Measurements from ENCODE around the gene DYNC2I2.
A peak's percentile ranks its signal among the peaks of the same experiment; 100 is the strongest.

Gene DYNC2I2

GRCh38 chr9:128656416-128657343 lies at the start of gene DYNC2I2:
Gene DYNC2I2 (minus strand): TSS chr9:128656847. CDS start chr9:128656726, 121 bp downstream.
- Mint-ChIP-seq H3K9me3 (no peaks in the 10 kb centered on the region), H3K27me3 (ENCODE audit: low read depth) (no peaks in the 10 kb centered on the region), H3K27ac (peak within 1 kb of the TSS; percentile 100), H3K36me3 (ENCODE audit: low read depth) (no peaks in the 10 kb centered on the region), H3K4me1 (peaks cover 6% of the 10 kb centered on the region), H3K4me3 (peak within 1 kb of the TSS; percentile 89 to 95 (median 92))
- TF ChIP-seq CTCF (IDR thresholded peaks at IDR 0.05; ENCODE audit: unreplicated experiment in 3 of 3), result no peak

- Mint-ChIP-seq H3K4me3 (no peak overlapping the region), H3K9me3 (no peaks in the 10 kb centered on the region), H3K27ac (no peak overlapping the region), H3K27me3 (ENCODE audit: low read depth) (no peaks in the 10 kb centered on the region), H3K4me1 (peaks cover 5% of the 10 kb centered on the region), H3K36me3 (ENCODE audit: low read depth) (peaks cover 4% of the 10 kb centered on the region)
- no peak for TF ChIP-seq CTCF (IDR thresholded peaks at IDR 0.05; ENCODE audit: unreplicated experiment in 3 of 3)
Observed at GRCh38 chr9:128706045-128706444, 49.4 kb upstream of the DYNC2I2 start.

GRCh38 chr9:128705051-128705965 lies 48.7 kb upstream of the DYNC2I2 start:
- H3K9me3 Mint-ChIP-seq, result no peaks in the 10 kb centered on the region
- H3K4me3 Mint-ChIP-seq, result peak overlapping the region in 1 of 3 experiments; percentile 16
- H3K36me3 Mint-ChIP-seq (ENCODE audit: low read depth), result peaks cover 4% of the 10 kb centered on the region
- no peak overlapping the region for H3K27ac Mint-ChIP-seq
- peaks cover 5% of the 10 kb centered on the region for H3K4me1 Mint-ChIP-seq
- TF ChIP-seq CTCF (IDR thresholded peaks at IDR 0.05; ENCODE audit: unreplicated experiment in 3 of 3), result no peak
- no peaks in the 10 kb centered on the region for H3K27me3 Mint-ChIP-seq (ENCODE audit: low read depth)

- H3K36me3 Mint-ChIP-seq (ENCODE audit: low read depth), result no peaks in the 10 kb centered on the region
- TF ChIP-seq CTCF (IDR thresholded peaks at IDR 0.05; ENCODE audit: unreplicated experiment in 3 of 3), result no peak
- H3K9me3 Mint-ChIP-seq, result no peaks in the 10 kb centered on the region
- no peak overlapping the region for H3K27ac Mint-ChIP-seq
- peak overlapping the region; percentile 60 to 69 (median 67) for H3K4me3 Mint-ChIP-seq
- H3K27me3 Mint-ChIP-seq (ENCODE audit: low read depth), result no peaks in the 10 kb centered on the region
- peaks cover 5% of the 10 kb centered on the region for H3K4me1 Mint-ChIP-seq
Observed at GRCh38 chr9:128704356-128704670, 47.7 kb upstream of the DYNC2I2 start.

GRCh38 chr9:128703616-128704355 lies 47.1 kb upstream of the DYNC2I2 start:
- Mint-ChIP-seq H3K9me3 (no peaks in the 10 kb centered on the region), H3K4me3 (peak overlapping the region; percentile 77 to 83 (median 81)), H3K36me3 (ENCODE audit: low read depth) (no peaks in the 10 kb centered on the region), H3K27ac (no peak overlapping the region), H3K27me3 (ENCODE audit: low read depth) (no peaks in the 10 kb centered on the region), H3K4me1 (peaks cover 5% of the 10 kb centered on the region)
- TF ChIP-seq CTCF (IDR thresholded peaks at IDR 0.05; ENCODE audit: unreplicated experiment in 3 of 3), result no peak

All from nephron (organoid).